ENCODE results near the gene ZHX3. TPM values are rescaled to one million over a fixed set of nuclear protein-coding genes. Genes with fewer than 3 reads are reported as not detected.
A peak's percentile ranks its signal among the peaks of the same experiment; 100 is the strongest.

Gene ZHX3
- polyA plus RNA-seq, 1 experiment, result 24.1 TPM

DNA sequence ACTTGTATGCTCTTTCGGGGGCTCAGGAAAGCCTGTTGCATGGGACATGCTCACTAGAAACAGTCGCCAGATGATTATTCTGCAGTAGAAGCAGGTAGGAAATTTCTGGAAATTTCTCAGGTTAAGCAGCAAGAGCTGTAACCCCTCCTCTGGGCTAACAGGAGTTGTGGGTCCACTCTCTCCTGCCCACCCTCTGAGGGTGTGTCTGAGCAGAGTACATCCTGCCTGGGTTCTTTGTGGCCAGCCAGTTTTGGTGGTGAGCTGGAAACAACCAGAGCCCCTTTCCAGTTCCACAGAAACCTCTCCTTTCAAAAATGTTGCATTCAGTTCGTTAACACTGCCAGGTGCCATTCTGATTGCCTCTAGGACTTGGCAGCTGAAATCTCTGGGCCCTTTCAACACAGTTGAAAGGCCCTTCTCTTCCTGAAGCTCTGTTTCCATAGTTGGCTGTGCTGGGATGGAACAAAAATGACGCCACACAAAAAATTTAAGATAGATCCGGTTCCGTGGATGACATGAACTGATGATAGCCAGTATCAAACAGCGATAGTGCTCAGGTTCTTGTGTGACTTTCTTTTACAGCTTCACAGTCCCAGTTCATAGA, 141.7 kb downstream of the ZHX3 start:
- CTCF ChIA-PET, result interaction anchor here (1.0 to 7.3 kb wide), 4 partner anchors 151 to 235 kb away, joined by 3 to 170 read pairs (median 6); partner anchors contain the start of gene LPIN3
- TF ChIP-seq, protein P1, sequence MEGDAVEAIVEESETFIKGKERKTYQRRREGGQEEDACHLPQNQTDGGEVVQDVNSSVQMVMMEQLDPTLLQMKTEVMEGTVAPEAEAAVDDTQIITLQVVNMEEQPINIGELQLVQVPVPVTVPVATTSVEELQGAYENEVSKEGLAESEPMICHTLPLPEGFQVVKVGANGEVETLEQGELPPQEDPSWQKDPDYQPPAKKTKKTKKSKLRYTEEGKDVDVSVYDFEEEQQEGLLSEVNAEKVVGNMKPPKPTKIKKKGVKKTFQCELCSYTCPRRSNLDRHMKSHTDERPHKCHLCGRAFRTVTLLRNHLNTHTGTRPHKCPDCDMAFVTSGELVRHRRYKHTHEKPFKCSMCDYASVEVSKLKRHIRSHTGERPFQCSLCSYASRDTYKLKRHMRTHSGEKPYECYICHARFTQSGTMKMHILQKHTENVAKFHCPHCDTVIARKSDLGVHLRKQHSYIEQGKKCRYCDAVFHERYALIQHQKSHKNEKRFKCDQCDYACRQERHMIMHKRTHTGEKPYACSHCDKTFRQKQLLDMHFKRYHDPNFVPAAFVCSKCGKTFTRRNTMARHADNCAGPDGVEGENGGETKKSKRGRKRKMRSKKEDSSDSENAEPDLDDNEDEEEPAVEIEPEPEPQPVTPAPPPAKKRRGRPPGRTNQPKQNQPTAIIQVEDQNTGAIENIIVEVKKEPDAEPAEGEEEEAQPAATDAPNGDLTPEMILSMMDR (IDR thresholded peaks at IDR 0.05; ENCODE audit: low read depth, low read length), result no peak
- no peaks in the 10 kb centered on the region for H3K27me3 ChIP-seq (ENCODE audit: control insufficient read depth, insufficient read depth, low read length)
- POLR2A ChIA-PET, result no interaction called here
- DNase-seq (ENCODE audit: low read depth, low spot score), result no peak
- H3K9me3 ChIP-seq (ENCODE audit: control insufficient read depth, insufficient read depth, low read length), result no peaks in the 10 kb centered on the region
- no peak overlapping the region for H3K4me3 ChIP-seq (ENCODE audit: low read depth, low read length)
- H3K27ac ChIP-seq (ENCODE audit: low read depth, low read length), result peak overlapping the region; percentile 31

DNA sequence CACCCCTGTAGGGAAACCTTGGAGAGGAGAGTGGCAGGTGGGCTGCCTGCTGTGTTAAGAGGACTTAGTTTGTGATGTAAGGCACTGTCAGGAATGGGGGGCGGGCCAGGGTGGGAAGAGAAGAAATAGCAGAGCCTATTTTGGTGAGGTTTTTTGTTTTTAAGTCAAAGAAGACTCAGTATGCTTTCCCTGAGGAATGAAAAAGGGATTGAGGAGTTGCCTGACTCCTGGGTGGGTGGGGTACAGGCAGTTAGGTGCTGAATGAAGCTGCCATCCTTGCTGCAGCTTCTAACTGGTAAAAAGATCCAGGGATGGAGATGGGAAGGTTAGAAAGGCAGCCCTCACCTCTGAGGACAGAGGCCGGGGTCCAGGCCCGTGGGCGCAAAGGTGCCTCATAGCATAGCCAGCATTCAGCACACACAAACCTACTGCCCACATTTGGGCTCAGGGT, 142.3 kb downstream of the ZHX3 start:
- DNase-seq (ENCODE audit: low read depth, low spot score), result no peak
- ChIA-PET CTCF (interaction anchor here (1.1 to 7.3 kb wide), 4 partner anchors 154 to 236 kb away, joined by 4 to 170 read pairs (median 6); partner anchors contain the start of gene LPIN3), POLR2A (interaction anchor here (0.6 kb wide), 1 partner anchor 154 kb away, joined by 3 read pairs; no protein-coding TSS in a partner anchor)
- Histone ChIP-seq H3K27ac (ENCODE audit: low read depth, low read length) (peak overlapping the region; percentile 39), H3K4me3 (ENCODE audit: low read depth, low read length) (no peak overlapping the region), H3K9me3 (ENCODE audit: control insufficient read depth, insufficient read depth, low read length) (no peaks in the 10 kb centered on the region), H3K27me3 (ENCODE audit: control insufficient read depth, insufficient read depth, low read length) (no peaks in the 10 kb centered on the region)
- TF ChIP-seq, protein P1 (IDR thresholded peaks at IDR 0.05; ENCODE audit: low read depth, low read length), result no peak

DNA sequence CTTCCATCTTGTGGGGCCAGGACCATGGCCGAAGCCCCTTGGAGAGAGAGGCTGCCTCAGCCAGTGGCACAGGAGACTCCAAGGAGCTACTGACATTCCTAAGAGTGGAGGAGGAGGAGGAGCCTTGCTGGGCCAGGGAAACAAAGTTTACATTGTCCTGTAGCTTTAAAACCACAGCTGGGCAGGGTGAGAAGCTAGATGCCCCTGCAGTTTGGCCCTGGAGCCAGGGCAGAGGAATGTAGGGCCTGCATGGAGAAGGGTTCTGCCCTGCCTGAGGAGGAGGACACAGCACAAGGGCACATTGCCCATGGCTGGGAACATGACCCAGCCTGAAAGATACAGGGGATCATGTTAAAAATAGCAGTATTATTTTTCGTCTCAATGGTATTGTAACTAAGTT, 142.7 kb downstream of the ZHX3 start:
- H3K27me3 ChIP-seq (ENCODE audit: control insufficient read depth, insufficient read depth, low read length), result no peaks in the 10 kb centered on the region
- TF ChIP-seq, protein P1 (IDR thresholded peaks at IDR 0.05; ENCODE audit: low read depth, low read length), result no peak
- DNase-seq (ENCODE audit: low read depth, low spot score), result no peak
- ChIA-PET POLR2A (interaction anchor here (0.6 kb wide), 2 partner anchors 155 to 165 kb away, joined by 3 to 5 read pairs; no protein-coding TSS in a partner anchor), CTCF (interaction anchor here (1.1 to 7.3 kb wide), 4 partner anchors 155 to 235 kb away, joined by 4 to 170 read pairs (median 24); partner anchors contain the start of gene LPIN3)
- no peak overlapping the region for H3K4me3 ChIP-seq (ENCODE audit: low read depth, low read length)
- H3K27ac ChIP-seq (ENCODE audit: low read depth, low read length), result peak overlapping the region; percentile 39
- H3K9me3 ChIP-seq (ENCODE audit: control insufficient read depth, insufficient read depth, low read length), result no peaks in the 10 kb centered on the region

DNA sequence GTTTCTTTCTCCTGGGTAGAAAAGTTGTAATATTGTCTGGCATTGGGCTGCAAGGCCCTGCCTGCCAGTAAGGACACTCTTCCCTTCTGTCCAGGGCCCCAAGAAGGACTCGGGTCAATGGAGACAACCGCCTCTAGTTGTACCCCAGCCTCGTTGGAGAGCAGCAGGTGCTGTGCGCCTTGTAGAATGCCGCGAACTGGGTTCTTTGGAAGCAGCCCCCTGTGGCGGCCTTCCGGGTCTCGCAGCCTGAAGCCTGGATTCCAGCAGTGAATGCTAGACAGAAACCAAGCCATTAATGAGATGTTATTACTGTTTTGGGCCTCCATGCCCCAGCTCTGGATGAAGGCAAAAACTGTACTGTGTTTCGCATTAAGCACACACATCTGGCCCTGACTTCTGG, 143.2 kb downstream of the ZHX3 start:
- Histone ChIP-seq H3K27me3 (ENCODE audit: control insufficient read depth, insufficient read depth, low read length) (no peaks in the 10 kb centered on the region), H3K9me3 (ENCODE audit: control insufficient read depth, insufficient read depth, low read length) (no peaks in the 10 kb centered on the region), H3K4me3 (ENCODE audit: low read depth, low read length) (no peak overlapping the region), H3K27ac (ENCODE audit: low read depth, low read length) (no peak overlapping the region)
- TF ChIP-seq, protein P1 (IDR thresholded peaks at IDR 0.05; ENCODE audit: low read depth, low read length), result no peak
- no peak for DNase-seq (ENCODE audit: low read depth, low spot score)
- POLR2A ChIA-PET, result interaction anchor here (0.6 kb wide), 1 partner anchor 166 kb away, joined by 5 read pairs; no protein-coding TSS in a partner anchor
- CTCF ChIA-PET, result interaction anchor here (1.1 to 7.3 kb wide), 3 partner anchors 161 to 235 kb away, joined by 4 to 170 read pairs (median 42); partner anchors contain the start of gene LPIN3

DNA sequence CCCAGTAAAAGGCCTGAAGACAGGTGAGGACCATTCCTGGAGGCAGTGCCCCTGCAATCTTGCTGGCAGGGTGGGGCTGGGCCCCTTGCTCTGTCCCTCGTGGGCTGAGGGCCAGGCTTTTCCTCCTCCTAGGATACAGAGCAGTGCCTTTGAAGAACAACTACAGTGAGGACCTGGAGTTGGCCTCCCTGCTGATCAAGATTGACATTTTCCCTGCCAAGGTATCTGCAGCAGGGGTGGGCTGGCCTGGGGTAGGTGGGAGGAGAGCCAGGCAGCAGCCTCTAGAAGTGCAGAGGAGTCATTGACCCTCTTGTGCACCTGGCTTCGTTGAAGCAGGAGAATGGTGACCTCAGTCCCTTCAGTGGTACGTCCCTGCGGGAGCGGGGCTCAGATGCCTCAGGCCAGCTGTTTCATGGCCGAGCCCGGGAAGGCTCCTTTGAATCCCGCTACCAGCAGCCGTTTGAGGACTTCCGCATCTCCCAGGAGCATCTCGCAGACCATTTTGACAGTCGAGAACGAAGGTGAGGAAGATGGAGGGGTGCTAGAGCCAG, 143.7 kb downstream of the ZHX3 start:
- Histone ChIP-seq H3K27ac (ENCODE audit: low read depth, low read length) (peak overlapping the region; percentile 21), H3K4me3 (ENCODE audit: low read depth, low read length) (no peak overlapping the region), H3K9me3 (ENCODE audit: control insufficient read depth, insufficient read depth, low read length) (no peaks in the 10 kb centered on the region), H3K27me3 (ENCODE audit: control insufficient read depth, insufficient read depth, low read length) (no peaks in the 10 kb centered on the region)
- POLR2A ChIA-PET, result interaction anchor here (0.6 to 1.8 kb wide), 2 partner anchors 59 to 166 kb away, joined by 5 to 6 read pairs; no protein-coding TSS in a partner anchor
- TF ChIP-seq, protein P1 (IDR thresholded peaks at IDR 0.05; ENCODE audit: low read depth, low read length), result no peak
- CTCF ChIA-PET, result interaction anchor here (0.6 to 7.3 kb wide), 28 partner anchors 8 to 247 kb away, joined by 3 to 170 read pairs (median 7); partner anchors contain the start of genes LPIN3 and PLCG1
- DNase-seq (ENCODE audit: low read depth, low spot score), result no peak

Measured in AG04450 (cell line).